GM18511 (cell line): ENCODE measurements around the gene NADSYN1.

Source experiments
- ATAC-seq: cut with Tn5 transposase; IDR thresholded peaks from one replicate; pipeline ENCODE4 v1.9.1; 2021; ENCODE audit warnings: mild to moderate bottlenecking, moderate library complexity; ENCODE audit not compliant: unreplicated experiment

The NADSYN1 gene

GRCh38 chr11:71489311-71490043 is 36.5 kb downstream of the NADSYN1 start:
- ATAC-seq: no peak

- no peak for ATAC-seq
Measured at GRCh38 chr11:71490044-71490730, 37.2 kb downstream of the NADSYN1 start.

- no peak for ATAC-seq
Measured at GRCh38 chr11:71490731-71491390, 37.9 kb downstream of the NADSYN1 start.

GRCh38 chr11:71491531-71491930 is 38.5 kb downstream of the NADSYN1 start:
- ATAC-seq: no peak

- ATAC-seq: no peak
Measured at GRCh38 chr11:71491940-71492339, 38.9 kb downstream of the NADSYN1 start.

- no peak for ATAC-seq
Measured at GRCh38 chr11:71495286-71496230, 42.6 kb downstream of the NADSYN1 start.

- no peak for ATAC-seq
Measured at GRCh38 chr11:71496421-71496820, 43.4 kb downstream of the NADSYN1 start.

GRCh38 chr11:71498091-71498490 is 45.1 kb downstream of the NADSYN1 start:
- no peak for ATAC-seq

GRCh38 chr11:71499125-71499524 is 46.1 kb downstream of the NADSYN1 start:
- ATAC-seq: no peak

- no peak for ATAC-seq
Measured at GRCh38 chr11:71499546-71499945, 46.5 kb downstream of the NADSYN1 start.

- no peak for ATAC-seq
Measured at GRCh38 chr11:71500601-71501021, 47.6 kb downstream of the NADSYN1 start.

- no peak for ATAC-seq
Measured at GRCh38 chr11:71501071-71501985, 48.3 kb downstream of the NADSYN1 start.

- no peak for ATAC-seq
Measured at GRCh38 chr11:71502026-71502425, 49.0 kb downstream of the NADSYN1 start.

- no peak for ATAC-seq
Measured at GRCh38 chr11:71502871-71503435, 50.0 kb downstream of the NADSYN1 start.

GRCh38 chr11:71504531-71504930 is 51.5 kb downstream of the NADSYN1 start:
- ATAC-seq: no peak

GRCh38 chr11:71505001-71505400 is 52.0 kb downstream of the NADSYN1 start:
- ATAC-seq: no peak

- ATAC-seq: no peak
Measured at GRCh38 chr11:71505781-71506180, 52.8 kb downstream of the NADSYN1 start.

- ATAC-seq: no peak
Measured at GRCh38 chr11:71507102-71507501, 54.1 kb downstream of the NADSYN1 start.
